ENCODE measurements around the gene TET3.

DNA sequence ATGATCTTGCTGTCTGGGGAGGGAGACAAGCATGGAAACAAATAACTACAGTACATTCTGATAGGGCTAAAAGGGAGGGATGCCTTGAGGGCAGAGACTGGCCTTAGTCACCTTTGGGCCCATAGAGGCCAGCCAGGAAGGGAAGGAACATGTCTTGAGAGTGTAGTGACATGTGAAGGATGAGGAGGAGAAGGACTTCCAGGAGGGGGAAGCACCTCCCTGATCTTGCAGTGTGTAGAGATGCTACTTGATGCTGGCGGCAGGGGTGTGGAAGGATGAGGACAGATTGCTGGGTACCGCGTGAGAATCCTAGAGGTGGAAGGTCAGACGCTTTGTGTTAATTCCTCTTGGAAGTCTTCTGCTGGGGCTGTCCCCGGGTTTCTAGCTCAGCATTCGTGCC is 13.1 kb downstream of the TET3 start:
- TF ChIP-seq, protein P1, sequence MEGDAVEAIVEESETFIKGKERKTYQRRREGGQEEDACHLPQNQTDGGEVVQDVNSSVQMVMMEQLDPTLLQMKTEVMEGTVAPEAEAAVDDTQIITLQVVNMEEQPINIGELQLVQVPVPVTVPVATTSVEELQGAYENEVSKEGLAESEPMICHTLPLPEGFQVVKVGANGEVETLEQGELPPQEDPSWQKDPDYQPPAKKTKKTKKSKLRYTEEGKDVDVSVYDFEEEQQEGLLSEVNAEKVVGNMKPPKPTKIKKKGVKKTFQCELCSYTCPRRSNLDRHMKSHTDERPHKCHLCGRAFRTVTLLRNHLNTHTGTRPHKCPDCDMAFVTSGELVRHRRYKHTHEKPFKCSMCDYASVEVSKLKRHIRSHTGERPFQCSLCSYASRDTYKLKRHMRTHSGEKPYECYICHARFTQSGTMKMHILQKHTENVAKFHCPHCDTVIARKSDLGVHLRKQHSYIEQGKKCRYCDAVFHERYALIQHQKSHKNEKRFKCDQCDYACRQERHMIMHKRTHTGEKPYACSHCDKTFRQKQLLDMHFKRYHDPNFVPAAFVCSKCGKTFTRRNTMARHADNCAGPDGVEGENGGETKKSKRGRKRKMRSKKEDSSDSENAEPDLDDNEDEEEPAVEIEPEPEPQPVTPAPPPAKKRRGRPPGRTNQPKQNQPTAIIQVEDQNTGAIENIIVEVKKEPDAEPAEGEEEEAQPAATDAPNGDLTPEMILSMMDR (IDR thresholded peaks at IDR 0.05; ENCODE audit: extremely low read depth in 1 of 2, insufficient read depth in 1 of 2, low read depth in 1 of 2, low read length in 2 of 2) = no peak
- no peak for TF ChIP-seq MYC (IDR thresholded peaks at IDR 0.05; ENCODE audit: low read depth, low read length)
- TF ChIP-seq EZH2 (IDR thresholded peaks at IDR 0.05; ENCODE audit: borderline replicate concordance, low read depth, low read length, severe bottlenecking) = no peak
- TF ChIP-seq POLR2A (IDR thresholded peaks at IDR 0.05; ENCODE audit: low read depth, low read length) = no peak
- TF ChIP-seq, protein P2, sequence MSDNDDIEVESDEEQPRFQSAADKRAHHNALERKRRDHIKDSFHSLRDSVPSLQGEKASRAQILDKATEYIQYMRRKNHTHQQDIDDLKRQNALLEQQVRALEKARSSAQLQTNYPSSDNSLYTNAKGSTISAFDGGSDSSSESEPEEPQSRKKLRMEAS (IDR thresholded peaks at IDR 0.05; ENCODE audit: insufficient read depth, insufficient read length) = no peak
- no peak for TF ChIP-seq POLR2AphosphoS5 (IDR thresholded peaks at IDR 0.05; ENCODE audit: insufficient read depth, low read depth, low read length)
- no peak for TF ChIP-seq JUN (IDR thresholded peaks at IDR 0.05; ENCODE audit: borderline replicate concordance, insufficient read depth, insufficient read length, low read depth)
- TF ChIP-seq FOS (IDR thresholded peaks at IDR 0.05; ENCODE audit: borderline replicate concordance, insufficient read depth, low read length) = no peak

Data from endothelial cell of umbilical vein (primary cell).